Dermis blood vessel endothelial cell (primary cell): ENCODE results near the gene SPATA31E1. TPM values are rescaled to one million over a fixed set of nuclear protein-coding genes. Genes with fewer than 3 reads are reported as not detected.
A peak's percentile ranks its signal among the peaks of the same experiment; 100 is the strongest.

Source experiments
- DNase-seq: peaks from one replicate; pipeline ENCODE4 v3.0.0; 2010
- total RNA-seq: library from RNA; depleted of rRNA; stranded (reverse); fragments of >200 nt; gene quantifications from 2 replicates; pipeline ENCODE4 v1.2.3, GENCODE V29; 2014

The SPATA31E1 gene
- total RNA-seq, 1 donor from 2014 or later, result not detected

DNA sequence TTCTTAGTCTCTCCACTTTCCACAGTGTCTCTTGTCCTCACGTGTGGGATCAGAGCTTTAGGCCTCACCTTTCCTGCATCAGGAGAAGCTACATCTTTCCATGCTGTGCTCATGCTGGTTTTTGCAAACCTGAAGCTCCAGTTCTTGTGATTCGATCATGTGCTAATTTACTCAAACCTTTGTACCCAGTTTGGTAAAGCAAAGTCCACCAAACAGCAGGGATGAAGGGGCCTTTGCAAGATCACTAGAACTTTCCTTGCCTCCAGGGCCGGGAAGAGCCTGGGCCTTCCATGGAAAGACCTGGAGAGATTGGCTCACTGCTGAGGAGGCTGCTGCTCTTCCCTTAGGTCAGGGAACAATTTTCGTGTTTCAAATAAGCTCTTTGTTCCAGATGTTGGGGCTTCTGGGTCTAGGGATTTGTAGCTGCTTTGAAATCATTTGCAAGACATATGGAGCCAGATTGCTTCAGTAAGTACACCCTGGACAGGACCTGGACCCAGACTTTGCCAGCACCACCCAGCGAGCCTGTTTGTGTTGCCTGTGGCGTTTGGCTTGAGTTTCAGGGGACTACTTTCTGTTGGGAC lies 18.7 kb upstream of the SPATA31E1 start:
- no peak for DNase-seq

GRCh38 chr9:87864915-87865314 lies 17.8 kb upstream of the SPATA31E1 start:
- no peak for DNase-seq

- DNase-seq, result no peak
Observed at GRCh38 chr9:87865626-87866025, 17.1 kb upstream of the SPATA31E1 start.

DNA sequence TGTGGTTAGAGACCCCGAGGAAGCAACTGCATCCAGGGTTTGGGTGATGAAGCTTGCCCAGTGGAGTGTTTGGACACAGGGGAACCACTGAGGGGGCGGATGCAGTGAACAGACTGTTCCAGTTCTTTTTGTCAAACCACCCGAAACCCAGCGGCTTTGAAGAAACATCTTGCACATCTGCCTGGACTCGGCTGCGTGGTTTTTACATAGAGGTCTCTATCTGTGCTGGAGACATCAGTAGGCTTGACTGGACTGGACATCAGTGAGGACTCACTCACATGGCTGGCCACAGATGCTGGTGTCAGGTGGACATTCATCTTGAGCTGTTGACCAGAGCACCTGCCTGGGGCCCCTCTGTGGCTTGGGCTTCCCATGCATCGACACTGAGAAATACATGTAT lies 15.3 kb upstream of the SPATA31E1 start:
- DNase-seq, result no peak

GRCh38 chr9:87868175-87868574 lies 14.5 kb upstream of the SPATA31E1 start:
- DNase-seq, result no peak

DNA sequence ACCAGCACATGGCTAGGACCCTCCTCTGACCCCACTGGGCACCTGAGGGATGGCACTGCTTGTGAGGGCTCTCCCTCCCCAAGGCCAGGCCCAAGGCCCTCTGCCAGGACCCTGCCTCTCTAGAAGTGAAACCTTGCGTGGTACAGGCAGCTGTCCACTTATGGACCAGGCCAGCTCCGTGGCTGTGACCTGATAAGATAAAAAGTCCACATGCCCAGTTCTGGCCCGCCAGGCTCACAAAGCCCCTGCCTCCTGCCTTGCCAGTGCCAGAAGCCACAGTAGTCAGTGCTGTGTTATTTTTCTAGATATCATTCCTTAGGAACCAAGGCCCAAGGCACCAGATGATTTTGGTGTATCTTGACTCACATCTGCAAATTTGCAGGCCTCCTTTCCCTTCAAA lies 14.0 kb upstream of the SPATA31E1 start:
- DNase-seq, result no peak

DNA sequence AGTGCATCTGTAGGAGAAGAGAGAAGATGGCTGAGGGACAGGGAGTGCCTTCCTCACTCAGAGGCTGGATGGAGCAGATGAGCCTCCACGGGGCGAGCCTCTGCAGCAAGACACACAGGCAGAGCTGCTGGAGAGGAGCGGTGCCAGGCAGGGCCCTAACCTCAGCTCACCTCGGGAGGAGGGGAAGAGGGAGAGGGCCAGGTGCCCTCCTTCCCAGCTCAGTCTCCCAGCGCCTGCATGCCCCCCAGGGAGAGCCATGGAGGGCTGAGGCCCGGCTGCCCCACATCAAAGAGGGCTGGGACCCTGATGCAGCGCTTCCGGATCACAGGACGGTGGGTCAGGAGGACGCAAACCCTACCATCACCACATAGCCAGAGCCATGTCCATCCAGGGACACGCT lies 13.6 kb upstream of the SPATA31E1 start:
- DNase-seq, result no peak

- no peak for DNase-seq
Observed at GRCh38 chr9:87871425-87872078, 11.1 kb upstream of the SPATA31E1 start.

GRCh38 chr9:87872079-87872624 lies 10.5 kb upstream of the SPATA31E1 start:
- no peak for DNase-seq

GRCh38 chr9:87873607-87874303 lies 8.9 kb upstream of the SPATA31E1 start:
- DNase-seq, result no peak

DNA sequence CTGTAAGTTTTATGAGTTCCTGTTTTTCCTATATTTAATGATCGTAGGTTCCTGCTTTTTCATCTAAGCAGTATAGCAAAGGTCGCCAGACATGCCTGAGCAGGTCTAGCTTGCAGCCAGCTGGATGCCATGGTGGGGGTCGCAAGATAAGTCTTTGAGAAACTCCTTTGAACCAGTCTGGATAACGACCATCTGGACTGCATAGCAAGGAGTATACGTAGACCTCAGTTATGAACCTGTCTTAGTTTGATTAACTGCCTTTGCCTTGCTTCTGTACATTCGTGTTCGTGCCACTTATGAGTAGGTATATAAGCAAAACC lies 8.4 kb upstream of the SPATA31E1 start:
- DNase-seq, result no peak

GRCh38 chr9:87875060-87875459 lies 7.6 kb upstream of the SPATA31E1 start:
- no peak for DNase-seq

GRCh38 chr9:87875831-87876545 lies 6.7 kb upstream of the SPATA31E1 start:
- DNase-seq, result no peak

GRCh38 chr9:87876708-87877107 lies 6.0 kb upstream of the SPATA31E1 start:
- DNase-seq, result no peak

- peak; percentile 37 for DNase-seq
Observed at GRCh38 chr9:87878989-87879511, 3.6 kb upstream of the SPATA31E1 start.

DNA sequence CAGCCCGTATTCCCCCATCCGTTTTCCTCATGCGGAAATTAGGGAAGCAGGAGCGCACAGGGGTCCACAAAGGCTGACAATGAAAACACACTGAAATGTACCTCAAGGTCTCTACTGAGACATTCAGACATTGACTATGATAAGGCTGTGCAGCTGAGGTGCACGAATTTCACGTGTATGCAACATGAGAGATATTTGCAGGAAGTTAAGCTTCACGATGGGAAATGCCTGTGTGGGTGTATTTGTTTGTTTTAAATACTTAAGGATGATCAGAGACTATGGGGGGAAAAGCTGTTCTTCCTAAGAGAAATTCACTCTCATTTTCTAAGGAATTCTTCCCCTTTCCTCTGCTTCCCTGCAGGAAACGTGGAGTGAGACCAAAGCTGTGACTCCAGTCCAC lies 2.6 kb upstream of the SPATA31E1 start:
- peak; percentile 50 for DNase-seq

DNA sequence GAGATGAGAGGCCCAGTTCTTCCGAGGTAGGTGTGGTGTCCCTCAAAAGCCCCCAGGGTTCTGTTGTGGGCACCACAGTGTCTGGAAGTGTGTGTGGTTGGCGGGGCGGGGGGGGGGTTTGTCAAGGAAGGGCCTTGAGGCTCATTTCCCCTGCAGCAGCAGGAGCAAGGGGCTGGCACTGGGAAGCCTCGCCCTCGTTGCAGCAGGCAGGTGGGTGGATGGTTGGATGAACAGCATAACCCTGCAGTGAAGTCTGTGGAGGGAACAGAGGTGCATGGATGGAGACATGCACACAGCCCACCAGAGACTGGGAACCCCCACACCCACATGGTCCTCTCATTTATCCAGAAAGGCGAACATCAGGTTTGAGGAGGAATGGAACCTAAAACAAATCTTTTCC lies 2.0 kb upstream of the SPATA31E1 start:
- no peak for DNase-seq

GRCh38 chr9:87883274-87883673 lies 597 bp downstream of the SPATA31E1 start:
- DNase-seq, result no peak

GRCh38 chr9:87883990-87884389 lies 1.3 kb downstream of the SPATA31E1 start:
- DNase-seq, result no peak

GRCh38 chr9:87884578-87885459 lies 2.1 kb downstream of the SPATA31E1 start:
- no peak for DNase-seq

- no peak for DNase-seq
Observed at GRCh38 chr9:87885484-87886189, 3.0 kb downstream of the SPATA31E1 start.
